GM21576 (cell line): ENCODE measurements around the gene AGAP1.

Experiments used
- ATAC-seq: cut with Tn5 transposase; IDR thresholded peaks from one replicate; pipeline ENCODE4 v1.9.1; 2021; ENCODE audit warnings: mild to moderate bottlenecking, moderate library complexity; ENCODE audit not compliant: unreplicated experiment

AGAP1 gene

GRCh38 chr2:235970204-235971040 lies 476.6 kb downstream of the AGAP1 start:
- ATAC-seq = no peak

GRCh38 chr2:235976516-235976915 lies 482.7 kb downstream of the AGAP1 start:
- no peak for ATAC-seq

GRCh38 chr2:235976956-235977355 lies 483.1 kb downstream of the AGAP1 start:
- ATAC-seq = no peak

- ATAC-seq = no peak
Measured at GRCh38 chr2:235977445-235977844, 483.6 kb downstream of the AGAP1 start.

GRCh38 chr2:235978022-235978421 lies 484.2 kb downstream of the AGAP1 start:
- no peak for ATAC-seq

- ATAC-seq = no peak
Measured at GRCh38 chr2:235979037-235979436, 485.2 kb downstream of the AGAP1 start.

- no peak for ATAC-seq
Measured at GRCh38 chr2:235979753-235980435, 486.1 kb downstream of the AGAP1 start.

- no peak for ATAC-seq
Measured at GRCh38 chr2:235981631-235982030, 487.8 kb downstream of the AGAP1 start.

- ATAC-seq = no peak
Measured at GRCh38 chr2:235983016-235983415, 489.2 kb downstream of the AGAP1 start.

- no peak for ATAC-seq
Measured at GRCh38 chr2:235984552-235984951, 490.7 kb downstream of the AGAP1 start.

- ATAC-seq = no peak
Measured at GRCh38 chr2:235986361-235986760, 492.5 kb downstream of the AGAP1 start.

- ATAC-seq = no peak
Measured at GRCh38 chr2:235988271-235989015, 494.6 kb downstream of the AGAP1 start.

- ATAC-seq = no peak
Measured at GRCh38 chr2:235989591-235989990, 495.7 kb downstream of the AGAP1 start.

GRCh38 chr2:235990344-235990743 lies 496.5 kb downstream of the AGAP1 start:
- ATAC-seq = no peak

- ATAC-seq = no peak
Measured at GRCh38 chr2:235992024-235992423, 498.2 kb downstream of the AGAP1 start.

GRCh38 chr2:235996419-235996818 lies 502.6 kb downstream of the AGAP1 start:
- ATAC-seq = no peak

GRCh38 chr2:235999011-235999410 lies 505.2 kb downstream of the AGAP1 start:
- ATAC-seq = no peak

- ATAC-seq = no peak
Measured at GRCh38 chr2:236001166-236001828, 507.5 kb downstream of the AGAP1 start.

GRCh38 chr2:236001854-236002253 lies 508.0 kb downstream of the AGAP1 start:
- no peak for ATAC-seq

GRCh38 chr2:236008006-236008405 lies 514.2 kb downstream of the AGAP1 start:
- ATAC-seq = no peak

- no peak for ATAC-seq
Measured at GRCh38 chr2:236008857-236009256, 515.0 kb downstream of the AGAP1 start.
